Natural killer cell treated with Interleukin-12 subunit alpha and Interleukin-12 subunit beta and Interleukin-15 and Interleukin-18, amount 100 ng/mL, for 72 hours (primary cell): ENCODE measurements around the gene WDFY4. TPM values are rescaled to one million over a fixed set of nuclear protein-coding genes. Genes with fewer than 3 reads are reported as not detected.

Source experiments
- ATAC-seq, 2 donors: fragments of 150-1000 bp; cut with Tn5 transposase in 1 of 2; sonication (Bioruptor Pico), chemical (Tn5 transposase) in 1 of 2; 2 replicates each; pipeline ENCODE4 v1.10.0; 2021
- DNase-seq: peaks from one replicate; pipeline ENCODE4 v3.0.0; 2022; ENCODE audit warnings: low spot score
- H3K27ac Mint-ChIP-seq, 2 donors: 1 replicate in 1 of 2; 2 replicates in 1 of 2; pipeline ENCODE4 v1.8.0; 2022; ENCODE audit warnings: mixed read lengths in 2 of 2, mild to moderate bottlenecking in 1 of 2, moderate library complexity in 1 of 2
- H3K27me3 Mint-ChIP-seq, 2 donors: 1 replicate in 1 of 2; 2 replicates in 1 of 2; pipeline ENCODE4 v1.8.0; 2022; ENCODE audit warnings: mixed read lengths in 2 of 2
- H3K36me3 Mint-ChIP-seq: one replicate; pipeline ENCODE4 v1.8.0; 2022; ENCODE audit warnings: mixed read lengths
- H3K4me1 Mint-ChIP-seq, 2 donors: 1 replicate in 1 of 2; 2 replicates in 1 of 2; pipeline ENCODE4 v1.8.0; 2022; ENCODE audit warnings: low read depth in 2 of 2, mixed read lengths in 2 of 2, mild to moderate bottlenecking in 1 of 2
- H3K4me3 Mint-ChIP-seq: one replicate; pipeline ENCODE4 v1.8.0; 2022; ENCODE audit warnings: mixed read lengths
- H3K9me3 Mint-ChIP-seq: 2 replicates; pipeline ENCODE4 v1.8.0; 2022; ENCODE audit warnings: mixed read lengths
- total RNA-seq, 2 donors: library from RNA; stranded (reverse); gene quantifications; one replicate each; pipeline ENCODE4 v1.2.3, GENCODE V29; 2022

The WDFY4 gene
- total RNA-seq, 2 donors from 2014 or later: 2.0 TPM; not detected in 1

DNA sequence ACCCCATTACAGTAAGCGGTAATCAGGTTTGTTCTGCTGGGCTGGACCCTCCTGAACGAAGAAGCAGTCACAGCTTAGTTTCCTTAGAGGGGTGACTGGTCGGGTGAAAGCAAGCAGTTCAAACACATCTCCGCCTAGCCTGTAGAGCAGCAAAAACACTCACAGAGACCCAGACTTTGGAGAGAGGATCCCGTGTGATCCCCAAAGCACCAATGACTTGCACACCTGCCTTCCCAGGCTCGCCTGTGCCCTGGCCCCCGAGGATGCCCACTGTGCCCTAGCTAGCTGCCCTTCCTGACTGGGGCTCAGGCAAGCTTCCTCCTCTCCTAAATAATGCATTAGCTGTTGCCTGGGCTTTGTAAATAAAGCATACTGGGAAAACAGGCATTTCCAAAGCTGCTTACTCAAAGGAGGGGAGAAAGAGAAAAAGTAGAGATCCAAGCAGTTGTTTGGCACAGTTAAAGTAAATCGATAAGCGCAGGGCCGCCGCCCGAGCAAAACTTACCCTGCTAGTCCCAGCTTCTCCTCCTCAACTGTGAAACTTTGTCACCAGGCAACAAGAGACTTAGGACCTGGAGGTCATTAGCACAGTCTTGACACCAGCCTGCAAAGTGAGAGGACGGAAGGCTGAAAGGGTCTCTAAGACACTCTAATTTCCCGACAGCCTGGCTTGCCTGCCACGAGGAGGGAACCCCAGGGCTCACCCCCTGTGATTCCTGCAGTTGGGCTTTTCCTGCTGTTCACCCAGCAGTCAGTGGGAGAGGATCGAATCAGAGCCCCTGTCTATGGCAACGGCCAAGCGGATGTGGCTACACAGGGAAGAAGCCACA is 250.2 kb downstream of the WDFY4 start:
- Mint-ChIP-seq H3K27me3 (peaks cover 0 to 7% of the 10 kb centered on the region in 2 donors), H3K9me3 (no peaks in the 10 kb centered on the region), H3K4me1 (no peaks in the 10 kb centered on the region), H3K27ac (no peak overlapping the region), H3K36me3 (no peaks in the 10 kb centered on the region), H3K4me3 (no peak overlapping the region)
- ATAC-seq (no peak), DNase-seq (no peak)

DNA sequence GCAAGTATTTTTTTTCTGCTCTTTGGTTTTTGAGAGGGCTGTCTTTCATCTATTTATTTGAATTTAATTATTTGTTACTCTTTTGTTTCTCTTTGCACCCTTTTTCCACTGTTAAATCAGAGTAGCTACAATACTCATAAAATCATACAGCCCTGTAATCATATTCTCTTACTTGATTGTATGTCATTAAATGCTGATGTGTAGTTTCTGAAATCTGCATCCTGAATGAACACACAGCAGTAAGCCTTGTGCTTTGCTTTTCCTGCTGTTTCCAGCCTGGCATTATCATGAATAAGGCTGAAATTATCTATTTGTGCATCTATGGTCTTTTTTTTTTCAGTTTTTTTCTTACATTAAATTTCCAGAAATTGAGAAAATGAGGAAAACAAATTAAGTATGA is 250.9 kb downstream of the WDFY4 start:
- ATAC-seq (no peak), DNase-seq (no peak)
- Mint-ChIP-seq H3K4me1 (no peaks in the 10 kb centered on the region), H3K9me3 (no peaks in the 10 kb centered on the region), H3K27me3 (peaks cover 0 to under 1% of the 10 kb centered on the region in 2 donors), H3K4me3 (no peak overlapping the region), H3K36me3 (no peaks in the 10 kb centered on the region), H3K27ac (no peak overlapping the region)

GRCh38 chr10:48937796-48938195 is 253.1 kb downstream of the WDFY4 start:
- H3K9me3 Mint-ChIP-seq: no peaks in the 10 kb centered on the region
- no peaks in the 10 kb centered on the region for H3K36me3 Mint-ChIP-seq
- H3K27ac Mint-ChIP-seq: no peak overlapping the region
- H3K27me3 Mint-ChIP-seq: no peaks in the 10 kb centered on the region
- no peaks in the 10 kb centered on the region for H3K4me1 Mint-ChIP-seq
- H3K4me3 Mint-ChIP-seq: no peak overlapping the region
- ATAC-seq (no peak), DNase-seq (no peak)

DNA sequence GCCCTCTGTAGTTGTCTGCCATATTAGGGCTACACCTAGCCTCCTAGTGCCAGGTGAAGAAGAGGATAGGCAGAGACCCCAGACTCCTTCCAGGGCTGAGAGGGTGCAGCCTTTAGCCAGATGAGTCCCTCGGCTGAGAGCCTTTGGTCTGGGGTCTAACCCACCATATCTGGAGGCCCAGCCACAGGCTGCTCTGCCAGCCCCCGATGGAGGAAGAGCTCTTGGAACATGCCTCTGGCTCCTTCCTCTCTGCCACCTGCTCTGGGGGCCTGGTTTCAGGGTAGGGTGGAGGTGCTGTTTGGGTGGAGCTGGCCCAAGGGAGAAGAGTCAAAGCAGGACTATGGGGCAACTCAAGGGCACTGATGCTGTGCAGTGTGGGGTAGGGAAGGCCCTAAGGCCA is 253.6 kb downstream of the WDFY4 start:
- H3K27me3 Mint-ChIP-seq: no peaks in the 10 kb centered on the region
- H3K9me3 Mint-ChIP-seq: no peaks in the 10 kb centered on the region
- H3K4me3 Mint-ChIP-seq: no peak overlapping the region
- H3K4me1 Mint-ChIP-seq: no peaks in the 10 kb centered on the region
- DNase-seq (no peak), ATAC-seq (peak in 1 of 2 donors; percentile 11)
- H3K27ac Mint-ChIP-seq: no peak overlapping the region
- no peaks in the 10 kb centered on the region for H3K36me3 Mint-ChIP-seq

DNA sequence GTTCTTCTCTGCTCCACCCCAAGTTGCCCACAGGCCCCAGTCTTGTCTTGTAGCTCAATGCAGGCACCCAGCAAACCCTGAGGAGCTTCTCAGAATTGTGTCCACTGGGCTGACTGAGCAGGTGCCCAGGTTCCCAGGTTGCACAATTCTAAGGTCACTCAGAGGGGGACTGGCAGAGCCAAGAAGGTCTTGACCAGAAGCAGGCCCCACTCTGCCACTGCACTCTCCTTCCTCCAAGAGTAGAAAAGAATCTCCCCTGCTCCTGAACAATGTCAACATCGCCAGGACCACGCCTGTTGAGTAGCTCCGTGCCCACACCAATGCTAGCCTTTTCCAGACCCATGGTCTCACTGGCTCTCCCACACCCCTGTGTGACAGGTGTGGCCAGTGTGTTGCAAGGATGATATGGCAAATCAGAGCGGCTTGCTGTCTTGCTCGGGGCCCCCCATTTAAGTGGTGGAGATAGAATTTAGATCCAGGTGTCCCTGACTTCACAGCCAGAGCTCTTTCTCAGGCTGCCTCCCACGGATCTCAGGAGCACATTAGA is 254.4 kb downstream of the WDFY4 start:
- no peaks in the 10 kb centered on the region for H3K4me1 Mint-ChIP-seq
- H3K36me3 Mint-ChIP-seq: no peaks in the 10 kb centered on the region
- no peaks in the 10 kb centered on the region for H3K27me3 Mint-ChIP-seq
- H3K4me3 Mint-ChIP-seq: no peak overlapping the region
- DNase-seq: no peak
- no peak overlapping the region for H3K27ac Mint-ChIP-seq
- H3K9me3 Mint-ChIP-seq: no peaks in the 10 kb centered on the region
- ATAC-seq: no peak

GRCh38 chr10:48939790-48940325 is 255.2 kb downstream of the WDFY4 start, which contains the start of gene LRRC18:
Gene LRRC18, minus strand, starts transcription at chr10:48939840. Its CDS starts 25,685 bp downstream, at chr10:48914155.
- Mint-ChIP-seq H3K36me3 (no peaks in the 10 kb centered on the region), H3K9me3 (no peaks in the 10 kb centered on the region), H3K4me3 (no peak within 1 kb of the TSS), H3K27me3 (no peaks in the 10 kb centered on the region), H3K4me1 (no peaks in the 10 kb centered on the region), H3K27ac (no peak within 1 kb of the TSS)
- ATAC-seq (no peak), DNase-seq (no peak)

DNA sequence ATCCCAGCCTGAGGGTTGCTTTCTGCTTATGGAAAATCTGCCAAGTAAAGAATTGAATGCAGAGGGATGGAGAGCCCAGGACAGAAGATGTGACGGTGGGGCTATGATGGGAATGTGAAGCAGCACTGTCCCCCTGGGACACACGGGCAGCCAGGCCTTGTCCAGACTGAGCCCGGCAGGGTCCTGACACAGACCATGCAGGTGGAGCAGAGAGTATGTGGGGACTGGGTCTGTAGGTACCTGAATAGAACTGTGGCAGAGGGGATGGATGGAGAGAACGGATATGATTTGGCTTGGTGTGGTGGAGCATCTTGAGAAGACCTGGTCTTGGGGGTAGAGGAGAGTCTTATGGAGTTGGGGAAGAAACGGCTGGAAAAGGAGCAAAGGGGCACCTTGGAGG is 255.7 kb downstream of the WDFY4 start:
- no peak overlapping the region for H3K27ac Mint-ChIP-seq
- H3K4me1 Mint-ChIP-seq: no peaks in the 10 kb centered on the region
- no peaks in the 10 kb centered on the region for H3K36me3 Mint-ChIP-seq
- no peak overlapping the region for H3K4me3 Mint-ChIP-seq
- no peaks in the 10 kb centered on the region for H3K9me3 Mint-ChIP-seq
- H3K27me3 Mint-ChIP-seq: no peaks in the 10 kb centered on the region
- no peak for DNase-seq
- ATAC-seq: no peak

- ATAC-seq: no peak
Observed at GRCh38 chr10:48940958-48941357, 256.3 kb downstream of the WDFY4 start.

DNA sequence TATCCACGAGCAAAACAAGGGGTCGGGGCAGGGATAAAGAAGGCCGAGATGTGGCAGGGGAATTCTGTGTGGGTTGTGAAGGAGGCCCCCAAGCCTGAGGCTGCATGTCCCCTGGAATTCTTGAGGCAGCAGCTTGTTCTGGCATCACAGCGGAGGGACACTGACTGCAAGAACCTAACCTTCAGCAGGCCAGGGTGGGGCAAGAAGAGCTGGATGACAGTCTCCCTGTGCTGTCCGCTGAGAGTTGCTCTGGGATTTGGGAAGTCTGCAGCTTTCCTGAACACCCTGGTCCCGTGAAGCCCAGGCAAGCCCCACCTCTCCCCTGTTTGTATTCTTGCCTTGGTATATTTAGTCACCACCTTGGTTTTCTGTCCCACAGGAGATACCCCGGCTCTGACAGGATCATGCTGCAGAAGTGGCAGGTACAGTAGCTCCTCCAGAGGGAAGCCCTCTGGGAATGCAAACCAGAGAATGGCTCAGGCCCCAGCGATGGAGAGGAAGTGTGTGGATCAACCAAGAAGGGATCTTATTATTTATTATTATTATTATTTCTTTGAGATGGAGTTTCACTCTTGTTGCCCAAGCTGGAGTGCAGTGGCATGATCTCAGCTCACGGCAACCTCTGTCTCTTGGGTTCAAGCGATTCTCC is 256.9 kb downstream of the WDFY4 start:
- Mint-ChIP-seq H3K9me3 (no peaks in the 10 kb centered on the region), H3K4me3 (no peak overlapping the region), H3K4me1 (no peaks in the 10 kb centered on the region), H3K36me3 (no peaks in the 10 kb centered on the region), H3K27ac (no peak overlapping the region), H3K27me3 (no peaks in the 10 kb centered on the region)
- no peak for DNase-seq
- no peak for ATAC-seq

More at GRCh38 chr10:48940958-48941357, 256.3 kb downstream of the WDFY4 start:
- DNase-seq: no peak
- H3K27ac Mint-ChIP-seq: no peak overlapping the region
- no peak overlapping the region for H3K4me3 Mint-ChIP-seq
- no peaks in the 10 kb centered on the region for H3K27me3 Mint-ChIP-seq
- H3K4me1 Mint-ChIP-seq: no peaks in the 10 kb centered on the region
- H3K9me3 Mint-ChIP-seq: no peaks in the 10 kb centered on the region
- H3K36me3 Mint-ChIP-seq: no peaks in the 10 kb centered on the region

GRCh38 chr10:48943096-48943495 is 258.4 kb downstream of the WDFY4 start:
- DNase-seq (no peak), ATAC-seq (no peak)
- Mint-ChIP-seq H3K36me3 (no peaks in the 10 kb centered on the region), H3K4me1 (no peaks in the 10 kb centered on the region), H3K9me3 (no peaks in the 10 kb centered on the region), H3K27ac (no peak overlapping the region), H3K4me3 (no peak overlapping the region), H3K27me3 (no peaks in the 10 kb centered on the region)

GRCh38 chr10:48944171-48944570 is 259.5 kb downstream of the WDFY4 start:
- H3K27me3 Mint-ChIP-seq: no peaks in the 10 kb centered on the region

DNA sequence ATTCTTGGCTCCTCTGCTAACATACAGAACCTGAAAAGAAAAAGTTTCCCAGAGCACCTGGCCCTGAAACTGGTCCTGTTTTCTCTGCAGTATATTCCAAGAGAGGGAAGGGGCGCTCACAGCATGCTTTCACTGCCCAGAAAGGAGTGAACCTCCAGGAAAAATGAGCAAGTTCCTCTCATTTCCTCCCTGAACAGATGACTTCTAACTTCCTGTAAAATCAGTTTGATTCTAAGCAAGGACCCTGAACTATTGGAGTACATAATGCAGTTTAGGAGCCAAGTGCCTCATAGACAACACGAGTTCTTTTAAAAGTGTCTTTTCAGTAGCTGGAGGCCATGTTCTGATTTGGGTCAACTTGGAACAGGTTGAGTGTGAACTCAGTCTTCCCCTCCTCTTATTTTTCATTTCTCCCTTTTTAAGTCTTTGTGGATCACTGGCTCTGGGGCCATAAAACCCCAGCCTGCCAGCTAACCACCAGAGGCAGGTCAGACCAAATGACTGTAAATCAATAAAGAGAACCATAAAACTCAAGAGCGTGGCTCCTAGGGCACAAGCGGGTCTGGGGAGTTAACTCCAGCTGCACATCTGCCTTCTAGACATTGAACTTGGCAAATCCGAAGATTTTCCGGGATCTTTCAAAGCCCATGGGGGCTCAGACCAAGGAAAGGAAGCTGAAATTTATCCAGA is 260.9 kb downstream of the WDFY4 start:
- H3K4me3 Mint-ChIP-seq: no peak overlapping the region

More at GRCh38 chr10:48944171-48944570, 259.5 kb downstream of the WDFY4 start:
- Mint-ChIP-seq H3K9me3 (no peaks in the 10 kb centered on the region), H3K4me3 (no peak overlapping the region), H3K4me1 (no peaks in the 10 kb centered on the region), H3K27ac (no peak overlapping the region), H3K36me3 (no peaks in the 10 kb centered on the region)
- DNase-seq (no peak), ATAC-seq (no peak)

DNA sequence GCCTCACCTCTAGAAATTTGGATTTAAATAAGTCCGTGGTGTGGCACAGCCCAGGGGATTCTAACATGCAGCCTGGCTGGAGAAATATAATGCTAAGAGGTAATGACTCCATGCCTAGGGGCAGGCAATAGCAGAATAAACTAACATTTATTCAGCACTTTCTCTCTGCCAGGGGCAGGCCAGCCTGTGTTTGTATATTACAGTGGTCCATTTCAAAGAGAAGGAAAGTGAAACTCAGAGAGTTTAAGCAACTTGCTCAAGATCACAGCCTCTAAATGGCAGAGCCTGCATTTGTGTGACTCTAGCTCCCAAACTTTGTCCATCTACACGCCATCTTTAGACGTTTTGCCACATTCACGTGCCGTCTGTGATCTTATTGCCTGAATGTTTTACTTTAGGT is 261.7 kb downstream of the WDFY4 start:
- no peaks in the 10 kb centered on the region for H3K36me3 Mint-ChIP-seq
- H3K27ac Mint-ChIP-seq: no peak overlapping the region
- DNase-seq (no peak), ATAC-seq (no peak)
- peaks cover 0 to 6% of the 10 kb centered on the region in 2 donors for H3K27me3 Mint-ChIP-seq
- no peaks in the 10 kb centered on the region for H3K9me3 Mint-ChIP-seq
- H3K4me3 Mint-ChIP-seq: no peak overlapping the region
- no peaks in the 10 kb centered on the region for H3K4me1 Mint-ChIP-seq

More for the DNA sequence above, 260.9 kb downstream of the WDFY4 start:
- Mint-ChIP-seq H3K36me3 (no peaks in the 10 kb centered on the region), H3K27ac (no peak overlapping the region), H3K27me3 (peaks cover 0 to 6% of the 10 kb centered on the region in 2 donors), H3K9me3 (no peaks in the 10 kb centered on the region), H3K4me1 (no peaks in the 10 kb centered on the region)
- no peak for ATAC-seq
- no peak for DNase-seq
